GM18868 (cell line): ENCODE results near the gene CDK19.
A peak's percentile ranks its signal among the peaks of the same experiment; 100 is the strongest.

Experiments
- ATAC-seq: cut with Tn5 transposase; IDR thresholded peaks from one replicate; pipeline ENCODE4 v1.9.1; 2021; ENCODE audit warnings: mild to moderate bottlenecking, moderate library complexity; ENCODE audit not compliant: unreplicated experiment

The CDK19 gene

GRCh38 chr6:110664933-110665332, 150.3 kb downstream of the CDK19 start:
- peak; percentile 45 for ATAC-seq

DNA sequence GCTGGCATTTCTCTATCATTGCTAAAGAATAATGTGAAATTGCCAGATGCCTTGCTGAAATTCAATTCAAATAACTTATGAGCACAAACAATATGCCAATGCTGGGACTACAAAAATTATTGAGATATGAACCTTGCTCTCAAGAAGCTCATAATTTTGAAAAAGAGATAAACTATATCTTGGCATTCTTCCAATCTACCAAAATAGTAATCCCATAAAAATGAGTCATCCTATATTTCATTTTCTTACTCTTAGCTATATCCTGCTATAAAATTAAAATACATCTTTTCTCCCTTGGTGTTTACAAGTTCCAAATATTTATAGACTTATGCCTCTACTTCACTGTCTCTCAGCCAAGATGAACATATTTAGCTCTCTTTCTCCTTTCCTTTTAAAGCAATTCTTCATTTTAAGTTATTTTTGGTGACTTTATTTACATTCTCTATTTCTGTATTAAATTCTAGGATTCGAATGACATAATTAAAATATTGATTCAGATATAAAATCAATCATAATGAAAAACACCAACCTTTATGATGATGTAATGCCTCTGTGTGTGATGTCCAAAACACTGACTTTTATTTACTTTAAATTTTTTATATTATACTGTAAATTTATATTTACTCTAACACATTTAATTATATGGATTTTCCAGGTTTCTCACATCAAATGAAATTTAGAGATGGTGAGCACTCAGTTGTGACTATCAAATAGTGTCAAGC, 152.6 kb downstream of the CDK19 start:
- ATAC-seq, result no peak

DNA sequence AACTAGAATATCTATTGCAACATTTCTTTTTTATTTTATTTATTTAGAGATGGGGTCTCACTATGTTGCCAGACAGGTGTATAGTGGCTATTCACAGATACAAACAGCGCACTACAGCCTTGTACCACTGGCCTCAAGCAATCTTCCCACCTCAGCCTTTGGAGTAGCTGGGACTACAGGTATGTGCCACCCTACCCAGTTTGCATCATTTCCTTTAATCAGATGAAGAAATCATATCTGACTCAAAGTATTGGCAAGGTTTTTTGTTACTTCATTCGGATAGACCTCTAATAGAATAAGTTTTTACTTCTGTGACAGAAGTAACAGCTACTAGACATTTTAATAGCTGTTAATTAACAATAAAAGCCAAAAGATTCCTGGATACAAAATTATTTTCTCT, 153.9 kb downstream of the CDK19 start:
- no peak for ATAC-seq

DNA sequence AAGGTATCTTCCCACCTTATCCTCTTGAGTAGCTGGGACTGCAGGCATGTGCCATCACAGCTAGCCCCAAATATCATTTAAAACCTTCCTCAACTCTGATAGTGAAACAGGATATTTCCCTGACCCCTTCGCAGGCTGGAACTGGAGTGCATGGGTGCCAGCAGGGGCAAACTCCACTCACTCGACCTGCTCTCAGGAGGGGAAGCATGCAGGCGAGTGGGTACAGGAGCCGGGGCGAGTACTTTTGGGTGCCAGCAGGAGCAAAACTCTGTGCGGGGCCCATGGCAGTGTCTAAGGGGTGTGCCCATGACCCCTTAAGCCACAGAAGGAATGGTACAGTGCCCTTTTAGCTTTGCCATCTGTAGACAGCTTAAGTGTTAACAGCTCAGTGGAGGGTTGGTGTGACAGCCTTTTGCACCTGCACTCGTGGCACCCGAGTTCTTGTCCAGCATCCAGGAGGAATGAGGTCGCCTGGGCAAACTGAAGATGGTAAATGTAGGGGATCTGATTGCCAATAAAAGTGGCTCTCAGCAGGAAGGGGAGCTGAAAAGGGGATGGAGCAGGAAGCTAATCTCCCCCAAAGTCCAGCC, 155.1 kb downstream of the CDK19 start:
- ATAC-seq, result no peak

DNA sequence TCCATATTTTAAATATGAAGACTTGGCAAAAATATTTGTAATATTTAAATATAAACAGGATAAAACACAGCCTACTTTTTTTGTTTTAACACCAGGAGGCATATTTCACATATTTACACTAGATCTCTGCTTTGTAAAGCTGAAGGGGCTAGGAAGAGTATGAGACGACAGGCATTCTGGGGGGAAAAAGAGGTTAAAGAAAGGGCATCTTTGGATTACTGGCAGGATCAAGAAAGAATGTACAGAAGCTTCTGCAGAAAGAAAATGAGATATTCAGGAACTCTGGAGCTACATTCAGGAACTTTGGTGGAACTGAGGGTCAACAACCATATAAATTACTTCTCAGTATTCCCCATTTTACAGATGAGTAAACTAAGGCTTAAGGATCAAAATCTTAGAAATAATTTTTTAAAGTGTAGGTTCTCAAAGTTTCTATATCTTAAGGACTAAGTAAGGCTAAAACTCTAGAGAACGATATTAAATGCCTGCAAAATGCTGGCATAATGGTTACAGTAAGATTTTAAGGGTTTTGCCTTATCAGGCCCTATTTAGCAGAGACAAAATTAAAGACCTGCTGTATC, 156.5 kb downstream of the CDK19 start:
- ATAC-seq, result no peak

DNA sequence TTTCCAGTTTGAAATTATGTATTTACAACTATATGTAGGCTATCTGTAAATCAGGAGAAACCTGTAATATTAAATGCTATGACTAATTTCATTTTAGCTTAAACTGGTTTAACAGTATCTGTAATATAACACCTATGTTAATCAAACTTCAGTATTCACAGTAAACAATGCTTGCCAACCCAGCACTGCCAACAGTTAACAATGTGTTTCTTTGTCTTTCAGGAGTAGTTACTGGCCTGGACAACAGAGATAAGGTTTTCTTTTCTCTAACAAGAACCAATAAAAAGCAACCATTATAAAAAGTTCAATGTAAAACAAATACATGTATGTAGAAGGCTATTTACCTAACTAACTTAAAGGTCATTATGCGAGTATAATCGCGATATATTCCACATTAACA, 158.8 kb downstream of the CDK19 start:
- no peak for ATAC-seq

- no peak for ATAC-seq
These were observed 159.4 kb downstream of the CDK19 start for GRCh38 chr6:110655821-110656220.

- no peak for ATAC-seq
These were observed 161.0 kb downstream of the CDK19 start for GRCh38 chr6:110654096-110654820.

DNA sequence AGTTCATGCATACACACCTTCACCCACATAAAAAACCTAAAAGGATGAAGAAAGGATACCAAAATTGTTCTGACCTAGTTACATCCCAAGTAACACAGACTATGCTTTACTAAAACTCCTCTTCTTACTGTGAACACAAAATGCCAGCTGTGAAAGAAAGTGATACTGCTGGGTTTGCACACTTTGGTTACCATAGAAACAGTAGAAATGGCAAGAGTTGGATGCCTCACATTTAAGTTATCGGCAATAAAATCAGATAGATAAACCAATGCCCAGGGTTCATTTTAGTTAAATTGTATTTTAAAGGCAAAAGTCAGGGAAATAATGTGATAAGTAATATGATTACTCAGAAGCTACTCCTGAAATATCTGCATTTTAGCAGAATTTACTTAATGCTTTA, 161.9 kb downstream of the CDK19 start:
- no peak for ATAC-seq

GRCh38 chr6:110652520-110652919, 162.7 kb downstream of the CDK19 start:
- ATAC-seq, result no peak

DNA sequence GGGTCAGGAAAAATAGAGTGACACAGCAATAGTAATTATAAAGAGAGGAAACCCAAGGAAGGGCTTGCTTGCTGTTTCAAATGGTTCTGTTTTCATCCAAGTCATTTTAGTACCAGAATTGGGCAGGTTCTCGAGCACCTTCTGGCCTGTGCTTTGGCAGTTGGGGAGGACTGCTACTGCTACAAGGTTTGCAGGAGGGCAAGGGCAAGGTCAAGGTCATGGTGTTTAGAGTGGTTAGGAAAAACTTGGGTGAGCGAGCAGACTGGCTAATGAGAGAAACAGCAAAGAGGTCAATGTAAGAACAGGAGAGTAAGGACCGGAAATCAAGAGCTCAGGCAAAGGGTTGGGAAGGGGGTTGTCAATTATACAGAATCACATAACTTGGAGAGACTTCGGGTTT, 164.5 kb downstream of the CDK19 start:
- no peak for ATAC-seq

- ATAC-seq, result no peak
These were observed 165.6 kb downstream of the CDK19 start for GRCh38 chr6:110649704-110650103.

DNA sequence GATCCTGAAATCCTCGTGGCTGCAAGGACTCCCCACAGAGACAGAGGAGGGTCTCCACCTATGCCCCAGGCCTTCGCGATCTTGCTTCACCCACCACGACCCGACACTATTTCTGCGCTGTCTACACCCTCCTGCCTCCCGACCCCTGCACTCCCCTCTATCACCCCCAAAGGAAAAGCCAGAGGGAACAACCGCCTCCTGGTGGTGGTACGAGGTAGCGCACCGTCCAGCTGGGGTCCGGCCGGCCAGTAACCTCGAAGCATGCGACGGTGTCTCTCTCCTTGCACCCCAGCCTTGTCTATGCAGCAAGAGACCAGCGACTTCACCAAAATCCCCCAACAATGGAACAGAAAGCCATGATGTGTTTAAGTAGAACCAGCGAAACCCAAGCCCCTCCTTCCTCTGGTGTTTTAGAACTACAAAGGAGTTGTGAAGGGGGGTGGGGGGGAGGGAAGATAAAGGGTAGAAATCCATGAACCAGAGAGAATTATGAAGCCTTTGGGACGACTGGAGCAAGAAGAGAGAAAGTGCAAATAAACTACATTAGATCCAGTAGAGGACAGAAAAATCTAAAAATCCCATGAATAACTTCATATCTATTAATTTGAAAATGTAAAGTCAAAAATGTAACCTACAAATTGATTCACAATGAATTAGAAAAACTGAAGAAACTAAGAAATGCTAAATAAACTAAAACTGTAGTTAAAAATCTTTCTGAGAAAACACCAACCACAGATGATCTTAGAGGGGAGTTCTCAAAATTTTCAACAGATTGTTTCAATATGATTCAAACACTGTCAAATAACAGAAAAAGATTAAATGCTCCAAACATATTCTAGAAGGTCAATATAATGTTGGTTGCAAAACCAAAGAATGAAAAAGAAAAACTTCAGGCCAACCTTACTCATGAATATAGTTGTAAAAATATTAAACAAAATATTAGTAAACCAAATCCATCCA, 168.0 kb downstream of the CDK19 start:
- ATAC-seq, result no peak

DNA sequence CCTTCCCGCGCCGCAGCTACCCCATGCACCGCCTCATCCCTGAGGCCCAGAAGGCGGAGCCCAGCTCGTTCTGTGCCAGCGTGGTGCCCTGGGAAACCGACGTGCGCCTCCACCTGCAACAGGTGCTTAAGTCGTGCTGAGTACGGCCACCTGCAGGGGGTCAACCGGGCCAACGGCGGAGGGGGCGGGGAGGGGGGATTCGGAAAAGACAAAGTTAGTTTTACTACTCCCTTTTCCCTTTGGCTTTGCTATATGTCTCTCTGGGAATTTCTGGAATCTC, 168.9 kb downstream of the CDK19 start:
- no peak for ATAC-seq

GRCh38 chr6:110645685-110646418, 169.4 kb downstream of the CDK19 start:
- ATAC-seq, result no peak

GRCh38 chr6:110643175-110643574, 172.1 kb downstream of the CDK19 start:
- ATAC-seq, result no peak

DNA sequence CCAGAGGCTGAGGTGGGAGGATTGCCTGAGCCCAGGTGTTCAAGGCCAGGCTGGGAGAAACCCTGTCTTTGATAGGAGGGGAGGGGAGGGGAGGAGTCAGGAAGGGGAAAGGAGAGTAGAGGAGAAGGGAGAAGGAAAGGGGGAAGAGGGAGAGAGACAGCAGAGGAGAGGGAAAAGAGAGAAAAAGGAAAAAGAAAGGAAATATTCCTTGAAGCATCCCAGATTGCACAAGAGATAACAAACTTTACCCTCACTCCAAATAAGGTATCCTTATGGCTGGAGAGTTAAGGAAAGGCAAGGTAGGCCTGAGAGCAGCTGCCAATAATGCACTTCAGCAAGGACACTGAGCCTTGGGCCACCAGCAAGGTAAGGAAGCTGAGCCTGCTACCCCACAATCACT, 172.6 kb downstream of the CDK19 start:
- no peak for ATAC-seq

DNA sequence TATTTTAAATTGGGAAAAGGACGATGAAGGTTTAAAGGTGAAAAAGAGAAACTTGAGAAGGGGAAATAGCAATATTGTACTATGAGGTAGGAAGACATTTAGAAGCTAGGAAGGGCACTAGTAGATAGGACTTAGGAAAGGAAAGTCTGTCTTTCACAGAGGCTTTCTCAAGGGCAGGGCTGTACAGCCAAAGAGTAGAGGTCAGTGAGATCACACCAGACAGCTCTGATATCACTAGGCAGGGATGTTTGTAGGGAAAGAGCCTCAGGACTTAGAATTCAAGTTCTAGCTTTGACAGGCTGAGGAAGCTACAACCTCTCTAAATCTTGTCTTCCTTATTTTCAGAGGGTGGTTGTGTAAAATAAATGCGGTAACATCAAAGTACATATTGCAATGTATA, 178.5 kb downstream of the CDK19 start:
- no peak for ATAC-seq

DNA sequence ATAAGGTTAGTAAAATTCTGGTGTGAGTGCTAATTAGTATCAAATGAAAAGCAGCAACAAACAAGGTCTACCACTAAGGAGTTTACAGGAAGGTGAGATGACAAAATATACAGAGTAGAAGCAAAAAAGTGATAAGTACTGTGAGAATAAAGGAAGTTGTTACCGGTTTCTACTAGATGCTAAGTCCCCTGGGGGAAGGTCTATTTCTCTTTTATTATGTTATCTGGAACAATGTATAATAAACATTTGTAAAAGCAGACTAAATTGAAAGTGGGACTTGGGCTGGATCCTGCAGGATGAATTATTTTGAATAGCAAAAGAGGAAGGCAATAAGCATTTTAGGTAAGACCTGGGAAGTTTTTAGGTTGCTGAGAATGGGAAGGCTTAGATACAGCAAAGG, 180.2 kb downstream of the CDK19 start:
- ATAC-seq, result no peak

DNA sequence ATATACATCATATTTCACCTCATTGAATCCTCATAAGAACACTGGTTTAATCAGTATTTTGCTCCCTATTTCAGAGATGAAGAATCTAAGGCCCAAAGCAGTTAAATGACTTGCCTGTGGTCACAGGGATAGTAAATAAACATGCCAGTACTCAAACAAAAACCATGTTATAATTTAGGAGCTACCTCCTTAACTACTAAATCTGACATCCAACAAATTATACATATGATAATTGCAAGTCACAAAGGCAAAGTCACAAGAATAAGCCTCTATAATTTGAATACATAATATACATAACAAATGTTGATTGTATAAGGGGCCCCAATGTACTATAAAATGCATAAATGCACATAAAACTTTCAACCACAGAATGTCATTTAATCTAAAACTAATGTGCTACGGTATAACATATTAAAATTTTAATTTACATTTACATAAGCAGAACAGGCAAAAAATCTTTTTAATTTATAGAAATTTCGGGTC, 181.5 kb downstream of the CDK19 start:
- no peak for ATAC-seq
